CD4-positive, alpha-beta T cell treated with Interferon alpha-2 for 1 hour (primary cell): Measurements from ENCODE around the gene NLRC3.

Experiments used
- DNase-seq, 2 donors: peaks; one replicate each; pipeline ENCODE4 v3.0.0-alpha.2; 2020 to 2022

Gene NLRC3

DNA sequence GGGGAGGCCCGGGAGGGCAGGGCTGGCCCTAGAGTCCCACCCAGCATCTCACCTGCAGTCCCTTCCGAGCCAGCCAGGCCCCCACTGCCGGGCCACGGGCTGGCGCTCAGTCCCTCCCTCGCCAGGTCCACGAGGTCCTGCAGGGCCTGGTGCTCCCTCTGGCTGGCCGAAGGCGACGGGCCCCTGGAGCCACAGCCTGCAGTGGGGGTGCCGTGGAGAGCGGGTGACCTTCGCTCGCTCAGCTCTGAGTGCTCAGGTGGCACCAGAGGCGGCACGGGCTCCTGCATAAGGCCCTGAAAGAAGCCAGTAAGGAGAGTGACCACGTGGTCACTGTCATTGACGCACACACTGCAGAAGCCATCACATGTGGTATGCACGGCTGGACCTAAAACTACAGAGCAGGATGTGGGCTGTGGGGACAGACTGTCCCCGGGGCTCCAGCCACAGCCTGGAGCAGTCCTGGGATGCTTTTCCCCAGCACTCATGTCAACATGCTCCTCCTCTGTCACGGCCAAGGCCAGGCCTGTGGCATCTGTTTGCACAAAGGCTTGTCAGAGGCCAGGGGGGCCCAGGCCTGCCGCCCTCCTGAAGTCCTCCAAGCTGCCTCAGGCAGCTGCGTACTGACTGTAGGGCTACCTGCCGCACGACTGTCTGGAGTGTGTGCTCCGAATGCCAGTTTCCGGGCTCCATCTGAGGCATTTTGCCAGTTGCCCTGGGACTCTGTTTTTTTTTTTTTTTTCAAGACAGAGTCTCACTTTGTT, 19.1 kb upstream of the NLRC3 start:
- no peak for DNase-seq

DNA sequence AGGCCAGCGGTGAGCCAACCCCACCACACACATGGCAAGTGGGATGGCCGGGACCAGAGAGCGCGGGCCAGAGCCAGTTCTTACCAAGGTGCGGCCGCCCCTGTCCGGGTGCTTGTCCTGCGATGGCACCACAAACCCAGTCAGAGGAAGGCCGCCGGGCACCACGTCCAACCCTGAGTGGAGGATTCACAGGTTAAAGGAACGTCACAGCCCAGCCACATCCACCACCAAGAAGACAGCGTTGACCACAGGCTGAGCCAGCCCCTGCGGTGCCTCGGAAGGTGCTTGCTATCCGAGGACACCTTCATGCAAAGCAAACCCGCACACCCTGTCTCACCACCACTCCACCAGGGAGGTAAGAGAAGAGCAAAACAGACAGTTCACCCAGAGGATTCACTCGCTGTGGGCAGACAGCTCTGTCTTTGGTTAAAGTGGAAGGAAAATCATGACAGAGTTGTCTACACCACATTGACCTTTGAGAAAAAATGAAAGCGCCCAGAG, 18.4 kb upstream of the NLRC3 start:
- DNase-seq = no peak

DNA sequence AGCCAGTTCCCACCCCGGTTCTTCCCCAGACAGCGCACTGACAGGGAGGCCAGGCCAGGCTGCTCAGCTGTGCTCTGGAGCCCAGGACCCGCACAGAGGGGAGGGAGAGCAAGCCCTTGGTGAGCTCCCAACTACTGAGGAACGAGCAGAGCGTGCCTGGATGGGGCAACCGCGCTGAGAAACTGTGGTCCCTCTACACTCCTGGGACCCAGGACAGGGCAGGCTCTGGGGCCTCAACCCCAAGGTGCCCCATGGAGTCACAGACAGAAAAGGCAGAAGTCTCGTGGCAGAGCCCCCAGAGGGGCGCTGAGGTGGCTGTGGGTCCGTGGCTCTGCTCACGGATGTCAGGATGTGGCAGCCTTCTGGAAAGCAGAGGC, 17.9 kb upstream of the NLRC3 start:
- no peak for DNase-seq

DNA sequence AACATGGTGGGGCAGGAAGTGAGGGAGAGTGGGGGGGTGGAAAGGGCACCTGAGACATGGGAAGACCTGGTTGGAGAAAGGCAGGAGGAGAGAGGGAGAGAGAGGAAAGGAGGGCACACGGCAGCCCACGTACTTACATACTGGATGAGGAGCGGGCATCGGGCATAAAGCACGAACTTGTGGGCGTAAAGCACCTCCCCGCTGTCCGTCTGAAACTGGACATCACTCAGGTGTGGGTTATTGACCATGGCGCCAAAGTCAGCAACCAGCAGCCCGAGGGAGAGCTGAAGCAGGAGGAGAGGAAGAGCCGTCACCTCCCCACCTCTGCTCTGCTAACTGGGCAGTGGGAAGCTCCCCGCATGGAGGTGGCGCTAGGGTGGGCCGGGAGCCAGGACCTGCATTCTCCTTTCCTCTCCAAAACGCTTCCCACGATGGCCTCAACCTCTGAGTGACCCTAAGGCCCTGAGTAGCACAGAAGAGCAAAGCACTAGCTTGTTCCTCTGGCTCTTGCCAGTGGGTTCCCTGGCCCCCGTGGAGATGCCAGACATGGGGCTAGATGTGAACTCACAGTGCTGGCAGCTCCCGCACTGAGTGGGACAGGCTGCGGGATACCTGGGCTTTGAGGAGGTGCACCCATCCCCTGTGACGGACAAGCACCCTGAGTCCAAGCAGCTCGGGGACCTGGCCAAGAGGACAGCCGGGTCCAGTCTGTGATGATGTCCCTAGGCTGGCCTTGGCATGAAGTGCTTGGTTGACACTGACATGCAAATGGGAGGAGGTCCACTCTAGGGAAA, 17.3 kb upstream of the NLRC3 start:
- DNase-seq = no peak

DNA sequence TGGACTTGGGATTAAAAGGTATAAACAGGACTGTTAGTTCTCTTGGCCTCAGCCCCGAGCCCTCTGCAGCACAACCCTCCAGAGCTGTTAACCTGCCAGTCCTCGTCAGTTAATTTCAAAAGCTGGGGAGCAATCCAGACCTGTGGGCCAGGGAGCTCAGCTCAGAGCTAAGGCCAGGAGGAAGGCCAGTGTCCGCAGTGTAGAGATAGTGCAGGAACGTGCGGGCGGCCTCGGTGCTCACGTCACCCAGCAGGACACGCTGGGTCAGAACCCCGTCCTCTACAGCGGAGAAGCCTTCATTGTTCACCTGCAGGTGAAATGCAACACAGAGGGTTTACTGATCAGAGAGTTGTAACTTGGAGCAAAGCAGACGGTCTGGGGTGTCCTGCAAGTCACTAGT, 15.4 kb upstream of the NLRC3 start:
- no peak for DNase-seq

DNA sequence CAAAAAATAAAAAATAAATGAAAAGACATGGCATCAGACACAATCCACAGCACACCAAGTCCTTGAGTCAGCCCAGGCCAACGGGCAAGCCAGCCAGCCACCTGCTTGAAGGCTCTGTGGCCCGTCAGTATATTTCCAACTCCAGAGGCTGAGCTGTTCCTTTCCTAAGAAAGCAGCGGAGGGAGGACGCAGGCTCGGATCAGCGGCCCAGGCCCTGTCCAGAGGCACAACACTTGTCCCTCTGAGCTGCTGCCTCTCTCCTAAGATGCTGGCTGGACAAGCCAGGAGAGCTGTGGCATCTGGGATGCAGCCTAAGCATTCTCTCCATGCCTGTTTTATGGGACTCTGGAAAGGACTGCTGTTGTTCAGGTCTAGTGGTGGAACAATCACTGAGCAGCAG, 14.8 kb upstream of the NLRC3 start:
- DNase-seq = no peak

DNA sequence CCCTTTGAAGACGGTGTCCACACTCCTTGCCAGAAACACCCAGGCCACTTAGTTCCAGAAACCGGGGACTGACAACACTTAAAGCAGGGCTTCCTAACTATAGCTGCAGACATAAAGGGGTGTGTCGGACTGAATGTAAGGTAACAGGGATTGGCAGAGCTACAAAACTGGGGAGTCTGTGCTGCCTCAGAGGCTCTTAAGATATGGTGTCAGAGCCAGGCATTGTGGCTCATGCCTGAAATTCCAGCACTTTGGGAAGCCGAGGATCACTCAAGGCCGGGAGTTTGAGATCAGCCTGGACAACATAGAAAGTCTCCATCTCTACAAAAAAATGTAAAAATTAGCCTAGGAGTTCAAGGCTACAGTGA, 14.2 kb upstream of the NLRC3 start:
- DNase-seq = no peak

DNA sequence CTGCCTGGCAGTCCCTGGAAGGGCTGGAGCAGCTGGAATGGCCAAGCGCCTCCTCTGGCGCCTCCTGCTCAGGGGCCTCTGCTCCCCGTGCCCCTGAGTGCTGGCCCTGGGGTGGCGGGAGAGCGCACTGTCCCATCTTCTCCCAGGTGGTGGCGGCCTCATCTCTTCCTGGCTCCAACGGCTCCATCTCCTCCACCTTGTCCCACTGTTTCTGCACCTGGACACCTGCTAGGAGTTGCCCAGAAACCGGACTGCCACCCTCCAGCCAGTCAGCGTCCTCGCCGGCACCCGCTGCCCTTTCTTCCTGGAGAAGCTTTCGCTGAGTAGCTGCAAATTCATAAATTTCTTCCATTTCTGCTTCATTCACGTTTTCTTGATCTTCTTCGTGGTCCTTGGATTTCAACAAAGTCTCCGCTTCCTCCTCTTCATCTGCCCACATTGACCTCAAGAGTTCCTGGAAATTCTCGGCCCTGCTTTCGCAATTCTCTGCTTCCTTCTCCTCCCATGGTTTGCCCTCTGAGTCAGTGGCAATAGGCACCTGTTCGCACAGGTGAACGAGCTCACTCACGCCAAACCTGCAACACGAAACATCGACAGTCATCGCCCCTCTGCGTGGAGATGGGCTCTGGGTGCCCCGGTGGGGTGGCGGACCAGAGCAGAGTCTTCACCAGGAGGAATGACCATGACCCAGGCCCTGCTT, 13.7 kb upstream of the NLRC3 start:
- DNase-seq = no peak

DNA sequence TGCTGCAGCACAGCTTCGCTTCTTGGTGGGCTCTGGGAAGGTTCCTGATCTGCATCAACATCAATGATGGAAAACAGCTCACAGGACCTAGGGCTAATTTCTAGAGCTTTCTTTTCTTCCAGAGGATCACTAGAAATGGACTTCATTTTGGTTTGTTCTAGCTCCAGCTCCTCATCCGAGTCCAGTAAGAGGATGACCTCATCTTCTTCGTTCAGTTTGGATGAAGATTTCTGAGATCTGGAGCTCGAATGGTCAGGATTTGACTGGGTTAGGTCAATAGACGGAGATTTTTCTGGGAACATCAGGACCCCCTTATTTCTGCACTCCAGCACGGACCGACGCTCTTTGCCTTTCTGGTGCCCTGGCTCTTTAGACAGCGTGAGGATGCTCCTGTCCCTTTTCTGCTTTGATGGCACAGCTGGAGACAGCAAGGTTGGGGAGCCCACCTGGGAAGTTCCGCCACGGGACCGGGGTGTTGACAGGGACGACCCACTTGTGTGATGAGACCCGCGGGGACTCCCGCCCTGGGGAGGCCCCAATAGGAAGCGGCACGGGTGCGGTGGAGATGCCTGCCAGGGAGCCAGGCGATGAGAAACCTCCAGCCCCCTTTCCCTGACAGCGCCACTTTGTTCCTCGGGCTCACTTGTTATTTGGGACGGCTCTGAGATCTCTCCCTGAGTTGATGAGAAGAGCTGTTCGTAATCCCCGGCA, 12.9 kb upstream of the NLRC3 start:
- DNase-seq = no peak

DNA sequence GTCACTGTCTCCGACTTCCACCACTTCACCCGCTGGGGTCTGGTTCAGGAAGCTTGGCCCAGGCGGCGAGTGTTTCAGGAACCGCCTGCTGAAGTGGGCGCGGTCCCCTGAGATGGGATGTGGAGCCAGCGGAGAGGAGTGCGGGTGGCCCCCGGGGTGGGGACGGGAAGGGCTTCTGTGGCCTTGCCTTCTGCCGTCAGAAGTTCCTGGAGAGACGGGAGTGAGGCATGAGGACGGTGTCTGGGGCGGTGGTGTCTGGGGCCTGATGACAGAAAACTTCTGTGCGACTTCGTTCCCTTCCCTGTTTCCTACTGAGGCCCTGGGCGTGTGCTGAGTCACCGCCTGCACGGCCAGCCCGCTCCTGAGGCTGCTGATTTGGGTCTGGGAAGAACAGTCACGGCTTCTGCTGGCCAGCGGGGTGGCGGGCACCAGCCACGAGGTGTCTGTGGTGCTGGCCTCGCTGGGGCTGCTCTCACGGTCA, 12.3 kb upstream of the NLRC3 start:
- peak in 1 of 2 donors; percentile 28 for DNase-seq

DNA sequence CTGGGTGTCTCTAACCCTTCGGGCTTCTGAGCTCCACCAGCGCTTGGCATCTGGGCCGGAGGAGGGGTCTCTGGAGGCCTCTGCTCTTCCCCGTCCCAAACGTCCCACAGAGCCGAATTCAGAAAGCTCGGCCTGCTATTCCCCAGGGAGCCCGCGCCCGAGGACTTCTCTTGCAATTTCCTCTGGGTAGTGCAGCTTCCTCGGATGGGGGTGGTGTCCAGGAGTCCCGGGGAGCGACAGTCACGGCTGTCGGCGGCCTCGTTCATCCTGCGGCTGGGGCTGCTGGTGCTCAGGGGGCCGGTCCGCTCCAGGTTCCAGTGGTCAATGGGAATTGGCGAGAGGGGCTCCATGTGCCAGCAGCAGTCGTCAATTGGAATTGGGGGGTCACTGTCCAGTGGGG, 11.8 kb upstream of the NLRC3 start:
- DNase-seq = no peak

DNA sequence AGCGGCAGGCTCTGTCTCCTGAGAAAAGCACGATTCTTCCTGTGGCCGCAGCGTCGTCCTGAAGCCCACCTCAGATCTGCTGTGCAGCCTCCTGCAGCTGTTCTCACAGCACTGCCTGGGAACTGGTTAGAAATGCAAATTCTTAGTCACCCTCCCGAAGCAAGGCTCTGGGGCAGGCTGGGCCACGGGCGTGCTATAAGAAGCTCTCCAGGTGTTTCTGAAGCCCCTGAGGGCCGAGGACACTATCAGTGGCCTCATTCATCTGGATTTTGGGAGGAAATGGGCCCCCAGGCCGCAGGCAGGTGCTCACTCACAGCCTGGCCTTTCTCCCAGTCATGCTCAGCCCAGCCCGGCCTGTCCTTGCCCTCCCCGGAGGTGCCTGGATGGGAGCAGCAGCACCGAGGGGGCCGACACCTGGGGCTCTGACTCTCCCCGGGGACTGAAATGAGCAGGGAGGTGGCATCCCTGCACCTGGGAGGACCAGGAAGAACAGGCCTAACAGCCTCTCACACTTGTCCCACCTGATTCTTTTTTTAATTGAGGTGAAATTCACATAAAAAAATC, 10.4 kb upstream of the NLRC3 start:
- DNase-seq = no peak

DNA sequence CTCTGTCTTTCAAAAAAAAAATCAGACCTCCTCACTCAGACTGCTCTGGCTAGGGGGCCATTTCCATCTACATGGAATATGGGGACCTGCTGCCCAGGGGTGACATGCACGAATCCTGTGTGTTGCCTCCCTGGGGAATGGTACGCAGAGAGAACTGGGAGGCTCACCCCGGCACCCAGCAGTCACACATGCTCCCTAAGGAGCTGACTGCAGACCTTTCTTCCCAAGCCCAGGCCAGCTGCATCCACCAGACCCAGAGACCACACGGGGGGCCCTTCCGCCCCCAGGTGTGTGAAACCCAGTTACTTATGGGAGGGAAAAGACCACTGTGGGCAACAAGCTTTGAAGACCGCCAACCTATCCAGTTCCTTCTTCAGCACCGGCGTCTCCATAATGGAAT, 7.2 kb upstream of the NLRC3 start:
- no peak for DNase-seq

DNA sequence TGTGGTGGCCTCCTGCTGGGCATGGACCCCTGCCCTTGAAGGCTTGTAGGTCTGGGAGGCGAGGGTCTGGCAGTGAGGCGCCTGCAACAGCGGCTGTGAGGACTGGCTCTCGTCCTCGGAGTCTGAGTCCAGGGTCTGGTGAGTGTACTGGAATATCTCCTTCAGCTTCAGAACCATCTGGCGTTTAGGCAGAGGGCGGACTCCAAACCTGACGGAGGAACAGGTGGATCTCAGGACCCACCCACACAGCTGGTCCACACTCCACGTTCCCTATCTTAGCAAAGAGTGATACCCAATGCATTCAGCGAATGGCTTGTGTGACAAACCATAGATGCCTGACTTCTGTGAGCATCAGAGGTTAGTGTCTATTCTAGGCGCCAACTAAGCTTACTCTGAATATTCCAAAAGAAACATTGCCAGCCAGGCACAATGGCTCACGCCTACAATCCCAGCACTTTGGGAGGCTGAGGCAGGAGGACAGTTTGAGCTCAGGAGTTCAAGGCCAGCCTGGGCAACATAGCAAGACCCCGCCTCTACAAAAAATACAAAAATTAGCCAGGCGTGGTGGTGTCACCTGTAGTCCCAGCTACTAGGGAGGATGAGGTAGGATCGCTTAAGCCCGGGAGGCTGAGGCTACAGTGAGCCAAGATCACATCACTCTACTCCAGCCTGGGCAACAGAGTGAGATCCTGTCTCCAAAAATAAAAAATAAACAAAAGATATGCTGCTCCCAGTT, 6.3 kb upstream of the NLRC3 start:
- no peak for DNase-seq

DNA sequence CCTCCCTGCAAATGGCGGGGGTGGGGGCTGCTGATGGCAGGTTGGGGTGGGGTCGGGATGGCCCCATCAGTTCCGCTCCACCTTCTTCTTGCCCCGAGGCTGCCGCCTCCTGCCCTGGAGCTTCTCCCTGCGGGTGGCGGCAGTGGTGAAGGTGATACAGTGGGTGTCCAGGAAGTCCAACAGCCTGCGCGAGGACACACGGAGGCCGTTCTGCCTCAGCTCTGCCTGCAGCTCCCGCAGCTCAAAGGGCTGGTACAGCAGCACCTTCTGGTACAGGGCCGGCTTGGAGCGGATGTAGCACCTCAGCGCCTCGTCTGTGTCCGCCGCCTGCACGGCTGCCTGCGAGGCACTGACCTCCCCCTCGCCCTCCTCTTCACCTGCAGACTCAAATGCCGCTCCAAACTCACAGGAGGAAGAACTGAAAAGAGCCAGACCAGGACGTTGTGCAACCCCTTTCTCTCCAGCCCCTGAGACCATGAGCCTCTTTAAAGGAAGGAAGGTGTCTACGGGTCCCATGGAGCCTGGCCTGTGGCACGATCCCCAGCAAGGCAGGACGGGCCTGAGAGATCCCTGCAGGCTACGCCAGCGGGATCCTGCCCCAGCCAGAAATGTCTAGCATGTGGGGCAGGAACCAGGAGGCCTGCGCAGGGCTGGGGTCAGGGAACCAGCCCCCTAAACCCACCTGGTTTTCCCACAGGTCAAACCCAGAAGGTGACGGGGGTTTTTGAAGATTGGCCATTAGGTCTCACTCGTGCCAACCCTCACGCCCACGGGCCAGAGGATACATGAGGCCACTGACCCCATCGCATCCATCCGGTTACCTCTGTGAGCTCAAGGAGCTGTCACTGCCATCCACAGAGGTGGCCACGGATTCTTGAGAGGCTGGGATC, 5.3 kb upstream of the NLRC3 start:
- no peak for DNase-seq

DNA sequence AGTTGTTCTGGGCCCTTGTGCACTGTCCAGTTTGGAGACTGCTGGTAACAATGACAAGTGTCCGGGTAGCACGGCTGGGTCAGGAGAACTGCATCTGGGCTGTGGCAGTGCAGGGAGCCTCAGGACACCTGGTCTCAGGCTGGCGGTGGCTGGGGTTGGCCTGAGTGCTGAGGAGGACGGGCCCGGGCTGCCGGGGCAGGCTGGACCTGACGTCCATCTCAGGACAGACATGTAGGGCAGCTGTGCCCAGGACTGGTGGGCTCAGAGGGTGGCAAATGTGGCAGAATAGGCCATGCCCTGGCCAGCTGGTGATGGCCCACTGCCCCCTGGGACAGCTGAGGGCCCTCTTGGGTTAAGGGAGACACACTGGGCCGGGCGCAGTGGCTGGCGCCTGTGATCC, 4.2 kb upstream of the NLRC3 start:
- DNase-seq = no peak

DNA sequence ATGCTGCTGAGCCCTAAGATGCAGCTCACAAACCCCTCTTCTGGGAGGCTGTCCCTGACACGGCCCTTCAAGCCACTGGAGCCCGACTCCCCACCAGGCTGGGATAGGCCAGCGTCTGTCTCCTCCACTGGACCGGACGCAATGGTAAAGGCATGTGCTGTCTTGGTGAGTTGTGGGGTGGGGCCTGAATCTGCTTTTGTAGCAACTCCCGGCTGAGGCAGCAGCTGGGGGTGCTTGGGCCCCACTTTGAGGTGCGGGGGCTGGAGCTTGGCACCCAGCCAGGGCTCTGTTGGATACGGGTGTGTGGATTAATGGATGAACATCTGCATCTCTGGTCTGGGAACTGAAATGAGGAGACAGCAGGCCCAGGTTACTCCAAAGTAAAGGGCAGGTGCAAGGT, 3.5 kb upstream of the NLRC3 start:
- no peak for DNase-seq

DNA sequence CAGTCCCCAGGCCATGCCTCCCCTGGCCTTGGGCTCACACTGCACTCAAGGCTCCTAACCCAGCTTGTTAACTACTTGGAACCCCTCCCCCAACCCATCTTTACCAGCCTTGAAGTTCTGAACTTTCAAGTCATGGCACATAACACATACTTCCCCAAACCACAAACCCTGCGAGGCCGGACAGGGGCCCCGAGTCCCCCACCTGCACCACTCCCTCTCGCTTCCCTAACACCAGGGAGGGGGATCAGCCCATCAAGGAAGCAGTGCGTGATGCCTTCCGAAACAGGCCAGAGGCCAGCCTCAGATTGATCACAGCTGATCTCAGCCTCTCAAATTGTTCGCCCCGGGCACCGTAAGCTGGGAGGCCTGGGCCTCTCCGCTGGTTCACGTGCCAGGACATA, 3.0 kb upstream of the NLRC3 start:
- DNase-seq = no peak

DNA sequence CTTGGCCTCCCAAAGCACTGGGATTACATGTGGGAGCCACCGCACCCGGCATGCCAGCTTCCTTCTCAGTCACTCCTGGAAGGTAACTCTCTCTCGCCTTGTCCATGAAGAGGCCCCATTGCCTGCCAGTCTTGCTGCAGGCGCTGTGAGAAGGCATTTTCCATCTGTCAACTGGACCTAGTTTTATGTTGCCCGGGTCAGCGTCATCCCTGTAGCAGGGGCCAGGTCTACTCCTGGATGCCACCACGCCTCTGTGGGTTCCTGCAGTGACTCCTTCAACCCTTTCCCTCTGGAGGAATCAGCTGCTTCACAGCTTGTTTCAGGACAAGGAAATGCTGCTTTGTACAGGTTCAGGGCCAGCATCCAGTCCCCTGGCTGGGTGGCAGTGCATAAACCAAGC, 2.6 kb upstream of the NLRC3 start:
- DNase-seq = no peak

DNA sequence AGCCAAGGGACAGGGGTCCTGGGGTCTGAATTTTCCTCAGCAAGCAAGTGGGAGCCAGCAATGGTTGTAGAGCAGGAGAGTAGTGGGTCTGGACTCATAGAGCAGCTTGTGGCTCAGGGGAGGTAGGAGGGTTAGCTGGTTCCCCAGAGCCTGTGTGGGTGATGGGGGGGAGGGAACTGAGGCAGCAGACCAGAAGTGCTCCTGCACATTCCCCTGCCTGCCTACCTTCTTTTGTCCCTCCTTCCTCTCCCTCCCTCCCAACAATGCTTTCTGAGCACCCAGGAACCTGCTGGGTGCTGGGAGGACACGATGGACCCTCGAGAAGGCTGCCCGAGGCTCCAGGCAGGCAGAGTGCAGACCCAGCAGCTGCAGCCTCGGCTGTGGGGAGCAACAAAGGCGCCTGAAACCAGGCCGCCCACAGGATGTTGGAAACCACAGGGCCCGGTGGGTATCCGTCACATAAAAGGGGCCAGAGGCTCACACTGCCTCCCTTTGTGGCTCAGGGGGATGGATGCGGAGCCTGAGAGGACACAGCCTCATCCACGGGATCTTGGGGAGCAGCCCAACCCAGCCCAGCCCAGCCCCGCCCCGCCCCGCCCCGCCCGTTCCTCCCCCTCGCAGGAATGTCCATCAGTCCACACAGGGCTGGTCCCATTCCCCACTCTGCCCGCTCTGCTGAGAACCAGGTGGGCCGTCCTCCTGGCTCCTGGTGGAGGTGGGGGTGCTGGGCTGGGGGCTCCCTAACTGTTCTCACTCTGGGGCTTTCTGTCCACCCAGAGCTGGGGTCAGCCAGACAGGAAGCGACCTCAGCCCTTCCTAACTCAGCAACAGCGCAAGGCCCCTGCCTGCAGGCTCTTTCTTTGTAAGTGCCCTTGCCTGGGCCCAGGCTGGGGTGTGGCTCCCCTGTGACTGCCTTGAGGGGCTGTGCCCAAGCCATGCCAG, 1.7 kb upstream of the NLRC3 start:
- DNase-seq = peak; percentile 24 to 66
